ENCODE results near the gene SDF2L1.
"Not testable (repeated sequence)": the region's sequence is repeated elsewhere in the genome, so short reads cannot be mapped to it uniquely, and the experiment has no call there.

The SDF2L1 gene

DNA sequence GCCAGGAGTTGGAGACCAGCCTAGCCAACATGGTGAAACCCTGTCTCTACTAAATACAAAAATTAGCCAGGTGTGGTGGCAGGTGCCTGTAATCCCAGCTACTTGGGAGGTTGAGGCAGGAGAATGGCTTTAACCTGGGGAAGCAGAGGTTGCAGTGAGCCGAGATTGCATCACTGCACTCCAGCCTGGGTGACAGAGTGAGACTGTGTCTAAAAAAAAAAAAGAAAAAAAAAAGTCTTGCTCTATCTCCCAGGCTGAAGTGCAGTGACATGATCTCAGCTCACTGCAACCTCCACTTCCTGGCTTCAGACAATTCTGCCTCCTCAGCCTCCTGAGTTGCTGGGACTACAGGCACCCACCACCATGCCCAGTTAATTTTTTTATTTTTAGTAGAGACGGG is 4.7 kb upstream of the SDF2L1 start:
- peak; percentile 29 for DNase-seq

DNA sequence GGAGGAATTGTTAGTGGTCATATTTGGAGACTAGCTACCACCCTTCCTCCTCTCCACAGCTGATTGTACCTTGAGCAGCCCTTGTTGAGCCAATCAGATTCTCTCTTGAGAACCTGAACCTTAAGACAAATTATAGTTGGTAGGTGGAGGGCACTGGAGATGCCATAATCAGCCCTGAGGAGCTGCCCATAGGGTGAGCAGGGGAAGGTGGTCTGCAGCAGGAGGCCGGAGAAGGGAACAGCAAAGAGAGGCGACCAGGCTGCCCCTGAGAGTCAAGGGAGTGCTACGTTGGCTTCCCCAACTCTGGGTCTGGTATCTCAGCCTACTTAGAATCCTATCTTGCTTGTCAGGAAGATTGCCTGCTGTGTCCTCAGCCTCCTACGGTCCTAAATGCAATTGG is 2.7 kb upstream of the SDF2L1 start:
- no peak for DNase-seq

- no peak for DNase-seq
Observed at GRCh38 chr22:21640810-21641209, 1.3 kb upstream of the SDF2L1 start.

- peak; percentile 94 for DNase-seq
Observed at GRCh38 chr22:21641417-21641788, 699 bp upstream of the SDF2L1 start.

DNA sequence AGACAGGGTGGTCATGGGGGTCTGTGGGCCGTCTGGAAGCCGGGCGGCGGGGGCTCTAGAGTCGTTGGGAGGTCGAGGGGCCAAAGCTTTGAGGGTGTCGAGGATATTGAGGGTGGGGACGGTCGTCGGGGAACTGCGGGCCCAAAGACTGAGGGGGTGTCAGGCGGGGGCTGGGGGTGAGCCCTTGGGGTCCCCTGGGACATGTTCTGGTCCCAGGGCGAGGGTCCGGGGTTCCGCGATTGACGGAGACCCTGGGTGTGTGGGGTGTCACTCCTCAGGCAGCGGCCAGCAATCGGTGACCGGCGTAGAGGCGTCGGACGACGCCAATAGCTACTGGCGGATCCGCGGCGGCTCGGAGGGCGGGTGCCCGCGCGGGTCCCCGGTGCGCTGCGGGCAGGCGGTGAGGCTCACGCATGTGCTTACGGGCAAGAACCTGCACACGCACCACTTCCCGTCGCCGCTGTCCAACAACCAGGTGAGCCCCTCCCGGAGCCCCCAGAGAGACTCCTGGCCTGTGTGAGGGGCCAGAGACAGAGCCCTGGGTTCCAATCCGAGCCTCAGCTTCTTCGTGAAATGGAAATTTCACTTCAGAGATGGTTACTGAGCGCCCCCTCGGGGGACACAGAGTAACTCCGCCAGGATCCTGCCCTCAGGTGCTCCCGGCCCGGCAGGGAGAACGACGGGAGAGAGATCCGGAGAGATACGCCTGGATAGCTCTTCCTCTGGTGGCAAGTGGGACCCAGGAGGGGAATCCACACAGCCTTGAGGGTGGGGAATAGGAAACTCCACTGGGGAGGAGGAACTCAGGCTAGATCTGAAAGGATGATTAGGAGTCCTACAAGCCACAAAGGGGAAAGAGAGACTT is 714 bp downstream of the SDF2L1 start:
- peak; percentile 91 for DNase-seq

DNA sequence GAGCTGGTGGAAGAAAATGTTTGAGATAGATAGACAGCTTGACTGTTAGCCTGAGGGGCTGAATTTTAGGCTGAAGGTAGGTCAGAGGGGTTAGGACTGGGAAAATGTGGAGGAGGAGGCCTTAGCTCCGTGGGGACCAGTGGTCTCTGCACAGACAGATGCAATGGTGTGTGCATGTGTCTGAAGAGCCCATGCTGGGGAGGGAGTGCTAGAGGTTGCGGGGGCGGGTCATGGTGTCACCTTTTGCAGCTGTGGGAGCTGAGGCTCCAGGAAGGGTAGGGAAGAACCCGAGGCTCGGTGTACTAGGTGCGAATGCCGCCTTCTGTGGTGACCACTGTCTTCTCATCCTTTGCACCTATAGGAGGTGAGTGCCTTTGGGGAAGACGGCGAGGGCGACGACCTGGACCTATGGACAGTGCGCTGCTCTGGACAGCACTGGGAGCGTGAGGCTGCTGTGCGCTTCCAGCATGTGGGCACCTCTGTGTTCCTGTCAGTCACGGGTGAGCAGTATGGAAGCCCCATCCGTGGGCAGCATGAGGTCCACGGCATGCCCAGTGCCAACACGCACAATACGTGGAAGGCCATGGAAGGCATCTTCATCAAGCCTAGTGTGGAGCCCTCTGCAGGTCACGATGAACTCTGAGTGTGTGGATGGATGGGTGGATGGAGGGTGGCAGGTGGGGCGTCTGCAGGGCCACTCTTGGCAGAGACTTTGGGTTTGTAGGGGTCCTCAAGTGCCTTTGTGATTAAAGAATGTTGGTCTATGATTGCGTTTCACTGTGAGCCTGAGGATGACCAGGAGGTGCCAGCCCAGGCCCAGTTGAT is 1.6 kb downstream of the SDF2L1 start:
- no peak for DNase-seq

DNA sequence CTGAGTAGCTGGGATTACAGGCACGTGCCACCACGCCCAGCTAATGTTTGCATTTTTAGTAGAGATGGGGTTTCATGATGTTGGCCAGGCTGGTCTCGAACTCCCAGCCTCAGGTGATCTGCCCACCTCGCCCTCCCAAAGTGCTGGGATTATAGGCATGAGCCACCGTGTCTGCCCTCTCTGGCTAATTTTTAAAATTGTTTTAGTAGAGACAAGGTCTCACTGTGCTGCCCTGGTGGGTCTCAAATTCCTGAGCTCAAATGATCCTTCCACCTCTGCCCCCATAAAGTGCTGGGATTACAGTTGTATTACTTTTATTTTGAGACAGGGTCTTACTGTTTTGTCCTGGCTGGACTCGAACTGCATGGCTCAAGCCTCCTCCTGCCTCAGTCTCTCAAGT is 3.4 kb downstream of the SDF2L1 start:
- not testable (repeated sequence) for DNase-seq

- DNase-seq, result peak; percentile 96
Observed at GRCh38 chr22:21646608-21647590, 4.8 kb downstream of the SDF2L1 start.

- DNase-seq, result no peak
Observed at GRCh38 chr22:21650280-21650679, 8.2 kb downstream of the SDF2L1 start.

DNA sequence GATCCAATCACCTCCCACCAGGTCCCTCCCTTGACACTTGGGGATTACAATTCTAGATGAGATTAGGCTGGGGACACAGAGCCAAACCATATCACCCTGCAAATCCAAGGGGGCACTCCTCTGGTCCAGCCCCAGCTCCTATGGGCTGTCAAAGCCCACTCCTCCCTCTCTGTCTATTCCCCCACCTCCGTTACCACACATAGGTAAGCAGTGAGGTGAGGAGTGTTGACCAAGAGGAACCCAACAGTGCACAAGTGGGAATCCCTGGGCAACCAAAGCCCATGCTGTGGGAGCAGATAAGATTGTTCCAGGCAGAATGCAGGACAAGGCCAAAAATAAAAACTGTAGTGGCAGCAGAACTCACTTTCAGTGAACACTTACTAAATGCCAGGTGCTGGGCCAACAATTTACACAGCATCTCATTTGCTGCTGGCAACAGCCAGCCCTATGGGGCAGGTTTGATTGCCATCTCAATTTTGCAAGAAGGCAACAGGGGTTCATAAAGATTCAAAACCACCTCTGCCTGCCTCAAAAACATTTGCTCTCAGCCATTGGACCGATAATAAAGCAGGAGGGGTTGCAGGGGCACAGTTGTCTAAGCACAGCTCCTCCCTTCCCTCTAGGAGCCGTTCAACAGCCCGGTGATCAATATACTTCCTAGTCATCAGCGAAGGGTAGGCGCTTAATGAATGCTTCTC is 8.9 kb downstream of the SDF2L1 start:
- DNase-seq, result peak; percentile 65

DNA sequence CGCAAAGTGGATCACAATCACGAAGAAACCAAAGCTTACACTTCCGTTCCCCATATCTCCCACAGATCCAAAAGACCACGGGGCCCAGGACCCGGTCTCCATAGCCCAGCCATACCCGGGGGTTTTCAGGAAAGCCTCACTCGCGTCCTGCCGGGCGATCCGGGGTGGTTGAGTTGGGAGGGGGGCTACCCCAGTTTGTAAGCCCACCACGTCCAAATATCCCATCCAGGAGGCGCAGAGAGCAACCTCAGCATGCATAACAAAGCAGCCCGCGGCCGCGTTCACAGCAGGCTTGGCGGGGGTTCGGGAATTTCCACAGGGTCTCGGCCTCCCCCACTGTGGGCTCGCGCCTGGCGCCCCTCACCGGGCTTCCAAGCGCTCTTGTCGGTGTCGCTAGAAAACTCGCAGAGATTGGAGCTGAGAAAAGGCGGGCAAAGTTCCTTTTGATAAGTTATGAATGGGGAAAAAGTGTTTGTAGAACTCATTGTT is 9.5 kb downstream of the SDF2L1 start:
- no peak for DNase-seq

DNA sequence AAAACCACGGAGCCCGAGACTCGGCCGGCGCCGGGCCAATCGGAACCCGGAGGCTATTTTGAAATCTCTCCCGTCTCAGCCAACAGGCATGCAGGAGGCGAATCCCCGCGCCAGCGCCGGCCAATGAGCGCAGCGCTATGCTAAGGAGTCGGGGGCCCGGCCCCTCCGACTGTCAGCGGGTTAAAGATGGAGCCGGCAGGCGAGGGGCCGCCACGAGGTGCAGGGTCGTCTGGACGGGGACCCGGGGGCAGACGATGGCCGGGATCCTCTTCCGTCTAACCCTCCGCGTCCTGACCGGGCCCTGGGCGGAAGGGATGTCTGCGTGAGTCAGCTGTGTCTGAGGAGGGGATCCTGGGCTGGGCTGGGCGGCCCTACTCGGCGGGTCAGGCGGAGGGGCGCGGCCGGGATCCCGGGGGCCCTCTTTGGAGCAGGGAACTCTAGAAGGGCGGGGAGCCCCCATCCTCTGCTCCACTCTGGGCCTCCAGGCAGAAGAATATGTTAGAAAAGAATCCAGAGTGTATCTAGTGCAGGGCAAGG is 10.0 kb downstream of the SDF2L1 start:
- peak; percentile 97 for DNase-seq

DNA sequence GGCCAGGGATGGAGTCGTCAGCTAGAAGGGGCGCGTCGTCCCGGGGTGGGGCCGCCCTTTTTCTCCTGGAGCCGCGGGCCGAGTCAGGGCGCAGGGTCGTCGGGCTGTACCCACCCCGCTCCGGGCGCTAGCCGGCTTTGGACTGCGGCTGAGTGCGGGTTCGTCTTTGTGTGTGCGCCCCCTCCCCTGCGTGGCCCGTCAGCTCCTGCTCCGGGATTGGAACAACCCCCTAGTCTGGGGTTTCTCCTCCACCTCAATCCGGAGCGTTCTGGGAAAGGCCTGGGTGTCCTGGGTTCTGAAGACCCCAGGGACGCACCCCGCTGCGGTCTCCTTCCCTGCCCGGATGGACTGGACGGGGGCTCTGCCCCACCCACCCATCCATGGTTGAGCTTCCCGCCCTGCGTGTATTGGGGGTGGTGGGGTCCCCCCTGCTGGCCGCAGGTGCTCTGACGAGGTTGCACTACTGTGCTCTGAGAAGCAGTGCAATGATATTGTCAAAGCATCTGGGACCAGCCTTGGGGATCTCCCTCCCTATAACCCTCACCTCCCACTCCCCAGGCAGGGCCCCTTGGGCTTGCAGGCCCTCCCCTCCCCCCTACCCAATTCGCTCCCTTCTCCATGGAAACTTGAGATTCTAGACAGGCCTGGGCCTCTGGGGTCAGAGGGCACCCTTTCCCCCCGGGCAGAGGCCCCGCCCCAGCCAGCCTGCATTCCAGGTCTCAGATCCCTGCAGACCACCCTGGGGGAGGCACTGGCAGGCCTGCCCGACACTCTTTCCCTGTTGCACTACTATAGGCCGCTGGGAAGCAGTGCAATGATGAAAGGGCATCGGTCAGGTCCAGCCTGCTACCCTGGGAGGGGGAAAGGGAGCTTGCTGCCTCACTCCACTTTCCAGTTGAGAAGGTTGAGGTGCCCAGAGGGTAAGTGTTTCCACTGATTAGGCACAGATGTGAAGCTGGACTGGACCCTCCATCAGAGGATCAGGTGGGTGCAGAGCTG is 10.7 kb downstream of the SDF2L1 start:
- DNase-seq, result no peak

DNA sequence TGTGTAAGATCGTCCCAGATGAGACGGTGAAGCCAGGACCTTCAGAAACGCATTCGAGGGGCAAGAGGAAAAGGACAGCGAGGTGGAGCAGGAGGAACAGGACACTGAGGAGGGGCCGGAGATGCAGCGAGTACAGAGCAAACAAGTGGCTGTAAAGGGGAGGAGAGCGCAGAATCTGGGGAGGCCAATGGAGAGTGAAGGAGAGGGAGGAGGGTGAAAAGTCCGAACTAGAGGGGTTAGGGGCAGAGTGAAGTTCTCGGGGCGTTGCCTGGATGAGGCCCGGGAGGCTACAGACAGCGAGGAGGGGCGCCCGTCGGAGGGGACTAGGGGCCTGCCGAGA is 14.9 kb downstream of the SDF2L1 start:
- no peak for DNase-seq

- DNase-seq, result peak; percentile 94
Observed at GRCh38 chr22:21657360-21658032, 15.4 kb downstream of the SDF2L1 start.

- peak; percentile 39 for DNase-seq
Observed at GRCh38 chr22:21659864-21660525, 17.9 kb downstream of the SDF2L1 start.

DNA sequence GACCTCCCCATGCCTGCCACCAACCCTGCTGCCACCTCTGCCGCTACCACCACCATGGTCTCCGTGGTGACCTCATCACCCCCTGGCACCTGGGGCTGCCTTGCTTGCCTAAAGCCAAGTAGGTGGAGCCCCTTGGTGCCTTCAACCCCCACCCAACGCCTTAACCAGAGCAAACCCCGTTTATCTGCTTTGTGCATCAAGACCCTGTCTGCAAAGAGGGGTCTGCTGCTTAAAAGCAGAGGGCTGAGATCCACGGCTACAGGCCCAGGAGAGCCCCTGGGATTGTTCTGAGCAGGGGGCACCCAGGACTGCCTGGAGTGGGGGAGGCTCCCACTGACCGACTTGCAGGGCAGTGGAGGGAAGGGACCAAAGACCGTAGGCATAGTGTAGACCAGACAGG is 18.8 kb downstream of the SDF2L1 start:
- no peak for DNase-seq

DNA sequence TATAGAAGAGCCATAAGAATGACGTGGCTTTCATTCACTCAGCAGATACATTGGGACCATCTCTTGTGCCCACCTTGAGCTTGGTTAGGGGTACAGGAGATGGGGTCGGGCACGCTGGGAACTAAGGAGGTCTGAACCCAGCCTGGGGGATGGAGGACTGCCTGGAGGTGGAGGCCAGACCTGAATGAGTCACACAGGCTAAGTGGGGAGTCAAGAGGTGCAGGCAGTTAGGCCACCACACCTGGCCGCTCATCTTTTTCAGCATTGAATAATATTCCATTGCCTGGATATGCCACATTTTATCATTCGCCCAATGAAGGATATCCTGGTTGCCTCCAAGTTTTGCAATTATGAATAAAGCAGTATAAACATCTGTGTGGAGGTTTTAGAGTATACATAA is 19.9 kb downstream of the SDF2L1 start:
- no peak for DNase-seq

- DNase-seq, result no peak
Observed at GRCh38 chr22:21663738-21664137, 21.6 kb downstream of the SDF2L1 start.
